Activated CD4-positive, alpha-beta T cell treated with anti-CD3 and anti-CD28 coated beads, Interleukin-2, amount 50 U/mL, for 24 hours (primary cell): ENCODE data around the gene ANKRD13A.

Experiments used
- DNase-seq, 2 donors: peaks; one replicate each; pipeline ENCODE4 v3.0.0-alpha.2; 2020; ENCODE audit warnings: low read depth in 1 of 2, low spot score in 1 of 2

The ANKRD13A gene

GRCh38 chr12:109998904-109999648 is at the start of gene ANKRD13A:
Gene ANKRD13A, plus strand, starts transcription at chr12:109999430. Its CDS starts 259 bp downstream, at chr12:109999689.
- peak; percentile 70 to 87 for DNase-seq

- DNase-seq, result no peak
Observed at GRCh38 chr12:109950625-109951024, 48.6 kb upstream of the ANKRD13A start.

GRCh38 chr12:109951136-109951535 is 48.1 kb upstream of the ANKRD13A start:
- no peak for DNase-seq

GRCh38 chr12:109951751-109952150 is 47.5 kb upstream of the ANKRD13A start:
- DNase-seq, result no peak

GRCh38 chr12:109952160-109952858 is 46.9 kb upstream of the ANKRD13A start:
- no peak for DNase-seq

- DNase-seq, result no peak
Observed at GRCh38 chr12:109952873-109953272, 46.4 kb upstream of the ANKRD13A start.

GRCh38 chr12:109953656-109954055 is 45.6 kb upstream of the ANKRD13A start:
- DNase-seq, result no peak

GRCh38 chr12:109958374-109958773 is 40.9 kb upstream of the ANKRD13A start:
- no peak for DNase-seq

GRCh38 chr12:109959411-109960093 is 39.7 kb upstream of the ANKRD13A start:
- DNase-seq, result no peak

- DNase-seq, result no peak
Observed at GRCh38 chr12:109961201-109961600, 38.0 kb upstream of the ANKRD13A start.

- DNase-seq, result no peak
Observed at GRCh38 chr12:109961612-109962011, 37.6 kb upstream of the ANKRD13A start.

- DNase-seq, result no peak
Observed at GRCh38 chr12:109962398-109962797, 36.8 kb upstream of the ANKRD13A start.

GRCh38 chr12:109963330-109963729 is 35.9 kb upstream of the ANKRD13A start:
- no peak for DNase-seq

- DNase-seq, result no peak
Observed at GRCh38 chr12:109963743-109964429, 35.3 kb upstream of the ANKRD13A start.

- DNase-seq, result no peak
Observed at GRCh38 chr12:109966546-109966945, 32.7 kb upstream of the ANKRD13A start.

- no peak for DNase-seq
Observed at GRCh38 chr12:109967383-109968031, 31.7 kb upstream of the ANKRD13A start.

GRCh38 chr12:109968032-109968420 is 31.2 kb upstream of the ANKRD13A start:
- DNase-seq, result no peak

GRCh38 chr12:109968801-109969200 is 30.4 kb upstream of the ANKRD13A start:
- DNase-seq, result no peak

GRCh38 chr12:109972821-109973220 is 26.4 kb upstream of the ANKRD13A start:
- DNase-seq, result no peak

GRCh38 chr12:109981311-109981710 is 17.9 kb upstream of the ANKRD13A start:
- peak; percentile 18 to 76 for DNase-seq

- no peak for DNase-seq
Observed at GRCh38 chr12:109982210-109982609, 17.0 kb upstream of the ANKRD13A start.
